ENCODE results near the gene TMEM272.
A peak's percentile ranks its signal among the peaks of the same experiment; 100 is the strongest.

Gene TMEM272

DNA sequence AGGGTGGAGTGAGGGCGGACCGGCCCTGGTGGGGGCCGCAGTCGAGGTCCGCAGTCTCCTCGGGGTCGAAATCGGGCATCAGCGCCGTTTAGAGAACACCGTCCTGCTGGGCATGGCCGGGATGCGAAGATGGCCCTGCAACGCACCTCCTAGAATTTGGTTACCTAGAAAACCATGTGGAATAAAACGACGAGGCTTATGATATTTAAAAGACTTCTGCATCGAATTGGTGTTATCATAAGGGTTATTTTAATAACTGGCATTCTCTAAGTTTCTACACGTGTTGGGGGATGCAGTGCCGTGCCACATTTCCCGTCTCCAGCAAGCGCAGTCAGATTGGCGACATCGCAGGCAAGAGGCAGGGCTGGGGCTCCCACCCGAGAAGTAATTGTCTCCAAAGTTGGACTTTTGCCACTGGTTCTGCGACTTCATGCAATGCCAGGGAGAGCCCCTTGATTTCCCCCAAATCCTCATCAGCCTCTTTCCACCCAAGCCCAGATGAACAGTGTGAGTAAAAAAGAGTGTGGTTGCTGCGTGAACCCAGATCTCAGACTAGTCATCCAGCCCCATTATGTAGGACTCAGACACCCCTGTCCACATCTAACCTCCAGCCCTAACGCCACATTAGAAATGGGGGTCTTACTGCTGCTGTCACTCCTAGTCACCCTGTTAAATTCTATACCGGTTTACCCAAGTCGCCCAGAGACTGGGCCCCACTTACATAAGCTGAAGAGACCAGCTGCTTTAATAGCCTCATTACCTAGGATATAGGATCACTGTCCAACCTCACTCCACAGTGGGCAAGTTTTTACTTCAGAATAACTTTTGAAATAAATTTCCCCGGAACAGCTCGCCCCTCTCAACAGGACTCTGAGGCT, 40.4 kb downstream of the TMEM272 start:
- DNase-seq = no peak

DNA sequence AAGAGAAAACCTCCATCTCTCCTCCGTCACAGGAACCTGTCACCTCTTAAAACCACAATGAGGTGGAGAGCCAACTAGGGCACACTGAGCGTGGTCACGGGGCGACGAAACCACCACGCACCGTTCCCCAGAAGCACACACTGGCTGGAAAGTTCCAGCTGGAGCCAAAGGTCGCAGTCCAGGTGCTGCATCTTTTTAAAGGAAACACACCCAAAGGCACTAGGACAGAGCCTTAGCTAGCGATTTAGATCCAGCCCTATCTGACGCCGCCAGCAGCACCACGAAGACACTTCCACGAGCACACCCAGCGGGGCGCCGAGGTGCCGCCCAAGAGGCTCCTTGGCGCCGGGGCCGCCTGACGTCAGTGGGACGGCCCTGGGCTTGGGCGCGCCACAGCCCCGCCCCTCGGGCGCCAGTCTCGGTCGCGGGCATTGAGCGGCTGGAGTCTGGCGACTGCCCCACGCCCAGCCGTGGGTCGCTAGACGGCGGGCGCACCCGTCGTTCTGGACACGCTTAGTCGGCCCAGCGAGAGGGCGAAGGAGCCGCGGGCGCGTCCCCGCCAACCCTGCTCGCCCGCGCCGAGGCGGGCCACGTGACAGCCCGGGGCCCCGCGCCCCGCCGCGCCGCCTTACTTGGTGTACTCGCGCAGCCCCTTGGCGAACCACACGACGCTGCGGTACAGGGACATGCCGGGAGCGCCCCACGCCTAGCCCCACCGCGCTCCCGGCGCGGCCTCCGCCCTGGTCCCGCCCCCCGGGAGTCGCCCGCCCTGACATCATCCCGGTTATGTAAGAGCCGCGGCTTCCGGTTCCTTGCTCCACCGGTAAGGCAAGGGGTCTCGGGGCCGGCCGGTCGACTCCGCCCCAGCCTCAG, 41.3 kb downstream of the TMEM272 start, which contains the start of gene DHRS12:
Gene DHRS12 (minus strand): TSS at position 742 of the 873 bp plus-strand sequence. CDS start 4,504 bp downstream, outside the sequence.
- peak; percentile 65 to 79 for DNase-seq

DNA sequence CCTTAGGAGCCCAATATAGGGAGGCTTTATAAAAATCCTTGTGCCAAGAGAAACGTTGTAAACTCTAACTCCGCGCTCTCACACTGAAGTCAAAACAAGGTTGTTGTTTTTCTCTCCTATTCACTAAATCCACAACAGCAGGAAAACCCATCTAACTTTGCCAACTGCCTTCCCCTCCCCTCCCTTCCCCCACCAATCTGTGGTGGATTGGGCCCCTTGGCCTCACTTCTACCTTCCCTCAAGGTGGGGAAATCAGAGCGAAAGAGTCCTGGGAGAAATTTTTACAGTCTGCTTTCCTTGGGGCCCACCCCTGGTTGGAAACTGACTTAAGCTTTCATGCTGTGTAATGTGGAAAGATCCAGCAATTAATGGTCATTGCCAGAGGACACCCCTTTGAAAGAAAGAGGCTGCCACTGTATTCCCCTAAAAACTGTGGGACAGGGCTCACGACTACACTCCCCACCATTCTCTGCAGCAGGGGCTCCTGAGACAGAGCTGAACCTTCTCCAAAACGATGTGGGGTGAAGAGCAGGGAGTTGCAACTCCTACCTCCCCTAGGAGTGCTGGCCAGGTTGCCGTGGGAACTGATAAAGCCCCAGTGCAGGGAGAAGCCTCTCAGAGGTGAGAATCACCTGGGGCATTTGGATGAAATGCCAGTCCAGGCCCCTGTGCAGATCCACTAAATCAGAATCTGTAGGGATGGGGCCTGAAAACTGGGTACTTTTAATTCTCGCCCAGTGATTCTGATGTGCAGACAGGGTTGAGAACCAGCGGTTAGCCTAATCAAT, 42.2 kb downstream of the TMEM272 start:
- peak; percentile 13 to 43 for DNase-seq

DNA sequence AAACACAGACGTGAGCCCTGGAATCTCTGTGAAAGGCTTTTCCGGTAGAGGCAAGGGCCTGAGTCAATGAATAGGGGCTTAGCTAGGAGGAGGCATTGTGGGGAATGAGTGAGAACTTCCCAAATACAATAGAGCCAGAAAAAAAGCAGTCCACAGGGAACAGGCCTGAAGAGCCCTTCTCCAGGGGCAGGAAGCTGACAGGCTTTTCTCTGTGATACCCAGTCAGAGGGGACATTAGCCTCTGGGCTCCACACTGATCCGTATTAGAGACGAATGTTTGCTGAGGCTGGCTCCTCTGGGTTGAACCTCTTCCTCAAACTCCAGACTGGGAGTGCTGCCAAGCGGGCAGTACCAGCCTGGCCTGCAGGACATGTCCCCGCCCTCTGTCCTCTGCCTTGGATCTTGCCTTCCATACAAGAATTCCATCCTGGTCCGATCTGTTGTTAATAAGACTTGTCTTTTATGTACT, 43.3 kb downstream of the TMEM272 start:
- DNase-seq = peak in 1 of 2 experiments; percentile 41

DNA sequence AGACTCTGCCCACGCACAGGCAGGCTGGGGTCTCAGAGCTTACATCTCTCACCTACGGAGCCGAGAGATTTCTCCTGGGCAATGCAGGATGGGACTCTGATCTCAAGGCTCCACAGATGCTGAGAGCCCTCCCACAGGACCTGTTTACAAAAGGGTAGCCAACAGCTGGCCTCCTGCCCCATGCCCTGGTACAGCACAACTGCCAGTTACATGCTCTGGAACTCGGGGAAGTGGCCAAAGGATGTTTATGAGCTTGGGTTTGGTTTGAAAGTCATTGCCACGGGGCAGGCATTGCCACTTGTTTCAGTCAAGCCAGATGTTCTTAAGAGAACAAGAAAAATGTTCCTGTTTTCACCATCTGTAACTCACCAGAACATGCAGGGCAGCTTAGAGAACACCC, 44.5 kb downstream of the TMEM272 start:
- no peak for DNase-seq

DNA sequence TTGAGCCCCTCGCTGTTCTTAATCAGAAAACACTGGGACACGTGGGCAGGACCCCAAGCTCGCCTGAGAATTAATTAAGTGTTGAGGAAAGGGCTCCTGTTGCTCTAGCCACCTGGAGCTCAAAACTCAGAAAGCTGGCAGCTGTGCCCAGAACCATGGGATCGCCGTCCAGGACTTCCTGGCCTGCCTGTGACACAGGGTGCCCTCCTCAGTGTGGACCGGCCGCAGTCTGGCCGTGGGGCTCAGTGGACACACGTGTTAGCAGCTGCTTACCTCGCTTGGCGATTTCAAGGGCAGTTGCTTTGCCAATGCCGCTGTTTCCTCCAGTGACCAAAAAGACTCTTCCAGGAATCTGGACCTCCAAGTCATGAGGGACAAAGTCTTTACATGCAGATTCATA, 45.7 kb downstream of the TMEM272 start:
- DNase-seq = no peak

DNA sequence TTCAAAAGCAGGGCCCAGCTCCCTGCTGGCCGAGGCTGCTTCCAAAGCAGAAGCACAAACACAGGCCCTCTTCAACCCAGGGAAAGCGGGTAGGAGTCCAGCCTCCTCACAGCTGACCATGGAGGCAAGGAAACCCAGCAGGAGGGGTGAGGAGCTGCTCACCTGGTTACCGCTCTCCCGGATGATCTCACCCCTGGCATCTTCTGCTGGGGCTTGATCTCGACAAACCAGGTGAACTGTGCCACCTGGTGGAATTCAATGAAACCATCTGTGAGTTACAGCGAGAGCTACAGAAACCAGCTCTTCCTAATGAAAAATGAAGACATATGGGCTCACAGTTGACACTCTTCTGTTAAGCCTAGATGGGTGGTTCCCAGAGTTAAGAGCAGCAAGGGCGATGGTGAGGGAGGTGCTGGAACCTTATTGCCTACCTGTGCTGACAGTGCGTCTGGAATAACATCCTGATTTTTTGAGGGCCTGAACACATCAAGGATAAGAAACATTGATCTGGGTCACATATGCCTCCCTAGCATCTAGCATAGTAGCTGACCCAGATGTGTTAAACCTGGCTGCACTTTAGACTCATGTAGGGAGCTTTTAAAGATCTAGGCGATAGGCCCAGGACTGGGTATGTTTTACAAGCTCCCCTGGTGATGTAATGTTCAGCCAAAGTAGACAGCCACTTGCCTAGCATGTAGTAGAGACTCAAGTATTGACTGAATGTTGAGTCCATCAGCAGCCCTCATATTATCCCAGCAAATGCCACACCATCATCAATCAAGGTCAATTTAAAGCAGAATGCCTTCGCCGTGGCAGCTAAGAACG, 47.1 kb downstream of the TMEM272 start:
- peak; percentile 71 to 83 for DNase-seq

DNA sequence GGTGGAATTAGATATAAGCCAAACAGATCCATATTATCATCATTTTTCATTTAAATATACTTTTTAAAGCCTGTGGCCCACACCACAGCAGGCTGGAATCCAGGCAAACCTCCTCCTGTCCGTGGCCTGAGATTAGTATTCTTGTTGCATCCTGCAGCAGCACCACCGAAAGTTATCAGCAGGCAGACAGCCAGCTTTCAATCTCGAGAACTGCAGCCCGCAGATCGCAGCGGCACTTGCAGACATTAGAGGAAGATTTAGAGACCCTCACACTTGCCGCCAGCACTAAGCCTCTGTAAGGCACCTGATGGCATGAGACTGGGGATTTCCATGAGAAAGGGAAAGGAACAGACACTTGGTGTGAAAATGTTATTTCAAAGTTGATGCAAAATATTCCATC, 48.4 kb downstream of the TMEM272 start:
- no peak for DNase-seq

DNA sequence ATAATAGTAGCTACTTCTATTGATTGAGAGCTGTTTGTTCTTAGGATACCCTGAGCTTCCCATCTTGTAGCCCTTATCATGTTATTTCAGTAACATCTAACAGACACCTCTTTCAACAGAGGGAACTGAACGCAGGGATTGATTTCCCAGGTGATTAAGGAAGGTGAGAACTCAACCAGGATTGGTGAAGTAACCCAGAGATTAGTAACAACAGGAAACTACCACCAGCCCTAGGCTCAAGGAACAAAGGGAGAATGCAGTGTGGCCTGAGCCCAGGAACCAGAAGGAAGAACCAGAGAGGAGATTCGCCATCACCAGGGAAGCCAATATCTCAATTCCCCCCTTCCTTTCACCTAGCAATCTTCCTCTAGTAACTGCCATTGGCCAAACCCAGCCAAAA, 49.6 kb downstream of the TMEM272 start:
- no peak for DNase-seq

DNA sequence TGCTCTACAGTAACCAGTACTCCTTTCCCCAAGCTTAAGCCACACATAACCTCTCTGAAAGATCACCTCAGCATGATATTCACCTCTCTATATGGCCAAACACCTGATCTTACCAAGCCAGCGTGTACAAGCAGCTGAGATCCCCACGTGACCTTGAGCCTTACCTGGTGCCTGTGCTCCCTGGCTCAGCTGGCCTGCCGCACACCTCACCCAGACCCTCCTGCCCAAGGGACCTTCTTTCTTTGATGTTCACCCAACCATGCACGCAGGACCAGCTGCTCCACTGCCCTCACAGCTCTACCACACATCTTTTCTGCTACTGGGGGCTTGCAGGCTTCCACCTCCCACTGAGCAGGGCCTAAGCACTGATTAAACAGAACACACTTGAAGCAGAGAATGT, 50.0 kb downstream of the TMEM272 start:
- no peak for DNase-seq

DNA sequence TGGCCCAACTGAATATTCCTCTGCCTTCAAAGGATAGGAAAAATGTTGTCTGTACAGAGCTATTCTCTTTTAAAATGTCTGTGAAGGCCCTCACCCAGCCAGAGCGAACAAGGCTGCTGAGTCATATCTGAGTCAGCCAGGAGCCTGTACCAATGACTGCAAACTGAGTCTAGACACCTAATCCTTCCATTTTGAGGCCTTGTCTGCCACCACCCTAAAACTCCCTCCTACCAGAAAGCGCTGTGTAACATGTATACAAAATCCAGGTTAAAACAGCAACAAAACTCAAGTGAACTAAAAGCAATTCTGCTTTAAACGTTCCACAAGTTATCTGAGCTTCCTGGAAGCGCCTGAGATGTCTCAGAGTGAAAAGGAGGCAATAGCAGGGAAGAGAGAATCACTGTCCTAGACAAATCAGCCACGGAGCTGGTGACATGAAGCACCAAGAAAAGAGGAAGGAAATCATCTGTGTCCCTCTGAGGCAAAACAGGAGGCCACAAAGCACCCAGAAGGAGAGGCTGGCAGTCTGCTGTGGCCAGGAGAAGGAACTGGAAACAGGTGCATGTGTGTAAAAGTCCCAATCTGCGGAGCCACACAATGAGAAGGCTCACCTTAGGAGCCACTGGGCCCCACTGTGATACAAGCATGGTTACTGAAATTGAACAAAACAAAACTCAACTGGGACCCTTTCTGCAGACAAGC, 51.3 kb downstream of the TMEM272 start:
- no peak for DNase-seq

DNA sequence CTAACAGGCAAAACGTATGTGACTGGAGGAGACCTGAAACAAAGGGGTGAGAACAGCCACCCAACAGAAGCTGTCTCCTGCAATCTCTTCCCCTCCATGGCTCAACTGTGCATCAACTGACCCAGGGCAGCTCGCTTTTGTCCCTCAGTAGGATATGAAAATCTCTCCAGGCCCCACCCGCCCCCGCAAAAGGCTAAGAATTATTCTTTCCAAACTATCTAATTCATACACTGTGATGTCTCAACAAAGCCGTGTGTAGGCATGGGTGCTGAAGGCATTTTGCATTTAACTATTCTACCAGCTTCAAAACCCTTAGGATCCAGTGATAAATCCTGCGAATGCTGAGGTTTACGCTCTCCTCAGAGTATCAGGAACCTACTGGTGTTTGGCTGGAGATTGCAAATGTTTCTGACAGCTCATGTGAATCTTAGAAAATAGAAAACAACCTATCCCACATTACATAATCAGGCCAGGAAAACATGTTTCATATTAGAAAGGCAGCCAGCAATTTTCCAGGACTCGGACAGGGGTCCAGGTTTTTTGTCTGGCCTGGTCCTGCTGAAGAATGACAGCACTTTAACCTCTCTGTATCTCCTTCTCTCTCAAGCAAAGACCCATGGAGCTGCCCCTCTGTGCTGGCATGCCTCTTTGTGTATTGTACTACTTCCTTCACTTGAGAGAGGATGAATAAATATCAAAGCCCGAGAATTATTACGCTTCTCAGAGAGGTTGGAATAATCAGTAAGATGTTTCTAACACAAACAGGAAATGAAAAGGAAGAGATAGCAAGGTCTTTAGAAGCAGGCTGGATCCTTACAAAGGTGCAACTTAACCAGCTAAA, 58.3 kb downstream of the TMEM272 start:
- no peak for DNase-seq

DNA sequence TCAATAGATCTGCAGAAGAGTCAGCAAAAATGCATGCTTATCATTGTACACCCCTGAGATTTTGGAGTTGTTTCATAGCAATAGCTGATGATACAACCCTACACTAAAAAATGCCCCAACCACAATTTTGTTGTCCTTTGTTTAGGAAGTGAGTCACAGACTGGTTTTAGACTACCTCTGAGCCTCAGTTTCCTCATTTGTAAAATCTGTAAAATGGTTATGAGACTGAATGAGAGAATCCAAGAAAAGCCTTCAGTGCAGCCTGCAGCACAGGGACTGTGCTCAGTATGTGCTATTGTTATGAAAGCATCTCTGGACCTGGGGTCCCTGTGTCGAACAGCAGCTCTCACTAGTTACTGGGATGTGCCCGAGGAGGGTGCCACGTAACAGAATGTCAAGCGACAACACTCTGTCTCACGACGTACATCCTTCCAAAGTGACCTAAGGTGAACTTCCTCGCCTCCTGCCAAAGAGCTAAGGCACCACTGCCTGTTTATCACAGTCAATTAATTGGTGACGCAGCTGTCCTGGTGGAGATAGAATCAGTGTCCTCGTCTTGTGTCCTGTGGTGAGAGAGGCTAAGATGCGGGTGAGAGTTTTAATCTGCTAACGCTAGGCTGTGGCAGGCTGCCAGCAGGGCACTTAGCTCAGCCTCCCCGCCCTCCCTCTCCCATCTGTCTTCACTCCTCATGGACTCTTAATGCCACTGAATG, 59.1 kb downstream of the TMEM272 start:
- DNase-seq = peak; percentile 49 to 78

DNA sequence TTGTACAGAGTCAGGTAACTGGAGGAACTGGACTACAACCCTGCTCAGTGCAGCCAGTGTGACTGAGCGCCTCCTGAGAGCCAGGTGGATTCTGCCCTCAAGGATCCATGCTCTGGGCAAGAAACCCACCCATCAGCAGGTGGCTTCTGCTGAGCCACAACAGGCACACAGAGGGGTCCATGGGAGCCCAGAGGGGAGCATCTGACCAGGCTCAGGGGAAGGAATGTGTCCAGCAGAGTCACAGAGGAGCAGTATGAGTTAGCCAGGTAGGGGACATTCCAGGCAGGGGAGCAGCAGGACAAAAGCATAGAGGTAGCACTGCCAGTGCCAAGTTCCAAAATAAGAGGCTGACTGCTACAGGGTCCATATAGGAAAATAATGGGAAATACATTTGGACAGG, 60.9 kb downstream of the TMEM272 start:
- no peak for DNase-seq

DNA sequence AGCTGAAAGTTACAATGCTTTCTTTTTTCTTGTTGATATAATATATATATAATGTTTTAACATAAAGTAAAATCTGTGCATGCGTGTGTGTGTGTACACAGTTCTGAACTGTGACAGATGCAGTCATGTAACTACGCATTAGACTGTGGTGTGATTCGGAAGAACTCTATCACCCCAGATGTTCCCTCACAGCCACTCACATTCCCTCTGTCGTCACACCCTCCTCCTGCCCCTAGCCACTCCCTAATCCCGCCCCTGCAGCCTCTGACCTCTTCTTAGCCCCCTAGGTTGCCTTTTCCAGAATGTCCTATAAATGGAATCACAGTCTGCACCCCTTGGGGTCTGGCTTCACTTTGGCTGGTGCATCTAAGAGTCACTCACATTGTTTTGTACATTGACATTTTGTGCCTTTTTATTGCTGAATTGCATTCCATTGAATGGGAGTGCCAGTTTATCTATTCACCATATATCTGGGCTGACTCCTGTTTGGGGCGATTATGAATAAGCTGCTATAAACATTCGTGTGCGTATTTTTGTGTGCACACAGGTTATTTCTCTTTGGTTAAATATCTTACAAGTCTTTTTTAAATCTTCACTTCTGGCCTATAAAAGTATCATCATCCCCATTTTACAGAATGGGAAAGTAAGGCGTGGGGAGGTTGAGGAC, 61.4 kb downstream of the TMEM272 start:
- DNase-seq = no peak

DNA sequence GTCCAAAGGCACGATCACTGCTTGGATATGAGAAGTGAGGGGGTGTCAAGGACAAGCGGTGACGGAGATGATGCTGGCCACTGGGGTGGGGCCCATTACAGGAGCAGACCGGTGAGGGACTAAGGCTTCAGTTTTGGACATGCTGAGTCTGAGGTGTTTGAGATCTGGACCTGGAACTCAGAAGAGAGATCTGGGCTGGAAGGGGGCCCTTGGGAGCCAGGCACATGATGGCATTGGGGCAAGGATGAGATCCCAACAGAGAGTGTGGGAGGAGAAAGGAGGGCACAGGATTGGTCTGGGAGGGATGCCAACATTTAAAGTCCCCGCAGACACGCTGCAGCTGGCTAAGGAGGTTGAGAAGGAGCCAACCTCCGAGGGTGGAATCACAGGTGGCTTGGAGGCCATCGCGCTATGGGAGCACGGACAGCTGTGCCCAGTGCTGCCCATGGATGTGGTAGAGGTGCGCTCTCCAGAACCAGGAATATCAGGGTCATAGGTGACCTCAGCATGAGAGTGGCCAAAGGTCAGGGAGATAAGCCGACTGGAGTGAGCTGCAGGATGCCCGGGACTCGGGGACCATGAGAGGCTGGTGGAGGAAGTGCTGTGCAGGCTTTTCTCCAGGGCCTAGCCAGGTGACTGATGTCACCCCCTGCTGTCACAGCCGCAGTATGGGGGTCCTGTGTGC, 62.8 kb downstream of the TMEM272 start:
- DNase-seq = no peak

DNA sequence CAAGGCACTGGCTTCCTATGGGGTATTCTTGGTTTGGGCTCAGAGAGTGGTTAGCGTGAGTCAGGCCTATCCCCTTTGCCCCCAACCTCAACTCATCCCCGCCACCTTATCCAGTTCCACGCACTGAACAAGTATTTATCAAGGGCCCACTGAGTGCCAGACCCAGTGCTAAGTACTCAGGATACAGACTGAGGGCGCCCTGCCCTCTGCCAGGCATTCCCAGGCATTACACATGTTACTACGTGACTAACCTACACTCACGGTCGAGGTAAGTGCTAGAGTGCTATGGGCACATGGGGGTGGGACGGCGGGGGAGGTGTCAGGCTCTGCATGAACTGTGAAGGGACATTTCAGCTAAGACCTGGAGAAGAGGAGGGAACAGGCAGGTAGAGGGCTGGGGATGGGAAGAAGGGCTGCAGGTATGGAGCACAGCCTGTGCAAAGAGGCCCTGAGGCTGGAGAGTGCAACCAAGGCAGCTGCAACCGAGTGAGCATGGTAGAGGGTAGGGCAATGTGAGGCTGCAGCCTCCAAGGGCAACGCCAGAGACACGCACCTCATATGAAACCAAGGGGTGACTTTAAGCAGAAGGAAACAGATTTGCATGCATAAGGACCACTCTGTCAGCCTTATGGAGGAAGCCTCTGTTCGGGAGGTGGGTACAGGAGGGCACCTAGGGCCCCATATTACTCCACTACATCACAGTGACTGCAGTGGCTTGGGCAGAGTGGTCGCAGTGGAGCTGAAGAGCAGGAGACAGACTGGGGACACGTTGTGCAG, 63.5 kb downstream of the TMEM272 start:
- DNase-seq = peak in 1 of 2 experiments; percentile 0

DNA sequence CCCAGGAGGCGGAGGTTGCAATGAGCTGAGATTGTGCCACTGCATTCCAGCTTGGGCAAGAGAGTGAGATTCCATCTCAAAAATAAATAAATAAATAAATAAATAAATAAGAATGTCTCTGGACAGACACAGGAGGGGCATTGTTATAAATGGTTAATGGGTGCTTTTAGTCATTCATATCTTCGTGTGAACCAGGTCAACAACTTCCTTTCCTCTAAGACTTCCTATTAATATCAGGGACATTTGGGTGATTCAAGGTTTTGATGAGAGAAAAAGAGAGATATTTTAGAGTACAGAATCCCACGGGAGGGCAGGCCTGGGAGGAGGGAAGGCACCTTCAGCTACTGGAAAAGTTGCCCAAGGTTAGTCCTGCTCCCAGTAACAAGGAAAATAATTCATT, 64.9 kb downstream of the TMEM272 start:
- no peak for DNase-seq

Measured in NCI-H2081 (cell line).